GM19455 (cell line): ENCODE measurements around the gene DCK.
"Not testable (repeated sequence)": the region's sequence is repeated elsewhere in the genome, so short reads cannot be mapped to it uniquely, and the experiment has no call there.

Experiments used
- ATAC-seq: cut with Tn5 transposase; IDR thresholded peaks from one replicate; pipeline ENCODE4 v1.9.1; 2021; ENCODE audit not compliant: unreplicated experiment

DCK gene

GRCh38 chr4:71059573-71059972 is 66.1 kb downstream of the DCK start:
- ATAC-seq = not testable (repeated sequence)

GRCh38 chr4:71062436-71062835 is 69.0 kb downstream of the DCK start:
- ATAC-seq = no peak

GRCh38 chr4:71063711-71064110 is 70.3 kb downstream of the DCK start:
- no peak for ATAC-seq

- no peak for ATAC-seq
These were observed 71.1 kb downstream of the DCK start for GRCh38 chr4:71064521-71064920.

GRCh38 chr4:71065991-71066510 is 72.6 kb downstream of the DCK start:
- ATAC-seq = no peak

GRCh38 chr4:71066737-71067716 is 73.6 kb downstream of the DCK start:
- ATAC-seq = no peak

GRCh38 chr4:71069063-71069462 is 75.6 kb downstream of the DCK start:
- no peak for ATAC-seq

GRCh38 chr4:71070015-71070414 is 76.6 kb downstream of the DCK start:
- ATAC-seq = no peak

- no peak for ATAC-seq
These were observed 81.2 kb downstream of the DCK start for GRCh38 chr4:71074452-71075299.
